Measurements from ENCODE around the gene MAP1LC3C.

DNA sequence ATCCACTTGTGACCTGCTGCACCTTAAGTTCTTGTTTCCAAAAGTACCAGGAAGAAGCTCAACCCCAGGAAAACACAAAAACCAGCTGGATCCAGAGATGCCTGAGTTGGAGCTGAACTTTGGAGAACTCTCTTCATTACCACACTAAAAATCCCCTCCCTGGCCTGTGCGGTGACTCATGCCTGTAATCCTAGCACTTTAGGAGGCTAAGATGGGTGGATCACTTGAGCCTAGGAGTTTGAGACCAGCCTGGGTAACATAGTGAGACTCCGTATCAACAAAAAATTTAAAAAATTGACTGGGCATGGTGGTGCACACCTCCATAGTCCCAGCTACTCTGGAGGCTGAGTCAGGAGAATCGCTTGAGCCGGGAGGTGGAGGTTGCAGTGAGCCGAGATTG lies 6.2 kb downstream of the MAP1LC3C start:
- TF ChIP-seq, protein P1, sequence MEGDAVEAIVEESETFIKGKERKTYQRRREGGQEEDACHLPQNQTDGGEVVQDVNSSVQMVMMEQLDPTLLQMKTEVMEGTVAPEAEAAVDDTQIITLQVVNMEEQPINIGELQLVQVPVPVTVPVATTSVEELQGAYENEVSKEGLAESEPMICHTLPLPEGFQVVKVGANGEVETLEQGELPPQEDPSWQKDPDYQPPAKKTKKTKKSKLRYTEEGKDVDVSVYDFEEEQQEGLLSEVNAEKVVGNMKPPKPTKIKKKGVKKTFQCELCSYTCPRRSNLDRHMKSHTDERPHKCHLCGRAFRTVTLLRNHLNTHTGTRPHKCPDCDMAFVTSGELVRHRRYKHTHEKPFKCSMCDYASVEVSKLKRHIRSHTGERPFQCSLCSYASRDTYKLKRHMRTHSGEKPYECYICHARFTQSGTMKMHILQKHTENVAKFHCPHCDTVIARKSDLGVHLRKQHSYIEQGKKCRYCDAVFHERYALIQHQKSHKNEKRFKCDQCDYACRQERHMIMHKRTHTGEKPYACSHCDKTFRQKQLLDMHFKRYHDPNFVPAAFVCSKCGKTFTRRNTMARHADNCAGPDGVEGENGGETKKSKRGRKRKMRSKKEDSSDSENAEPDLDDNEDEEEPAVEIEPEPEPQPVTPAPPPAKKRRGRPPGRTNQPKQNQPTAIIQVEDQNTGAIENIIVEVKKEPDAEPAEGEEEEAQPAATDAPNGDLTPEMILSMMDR (conservative IDR thresholded peaks at IDR 0.05), result no peak
- no peak for TF ChIP-seq EZH2 (IDR thresholded peaks at IDR 0.05; ENCODE audit: low read depth)
